PFSK-1 (cell line): ENCODE measurements around the gene SYNRG.

Experiments used
- FOXP2 ChIP-seq: optimal IDR thresholded peaks from 2 replicates; pipeline ENCODE3; 2011; ENCODE audit warnings: borderline replicate concordance, control low read depth, inconsistent platforms; ENCODE audit not compliant: insufficient read depth; ENCODE audit errors: extremely low read length, extremely low read depth
- POLR2AphosphoS5 ChIP-seq: IDR thresholded peaks from 2 replicates; pipeline ENCODE4 v1.6.1; 2012; ENCODE audit warnings: low read depth, mild to moderate bottlenecking, control low read depth, low read length, moderate library complexity
- SIN3A ChIP-seq: IDR thresholded peaks from 2 replicates; pipeline ENCODE4 v1.6.1; 2012; ENCODE audit warnings: mild to moderate bottlenecking, low read length, moderate library complexity, borderline replicate concordance; ENCODE audit not compliant: insufficient read depth
- TAF1 ChIP-seq: IDR thresholded peaks from 2 replicates; pipeline ENCODE4 v1.6.1; 2012; ENCODE audit warnings: low read length, control low read depth, borderline replicate concordance; ENCODE audit not compliant: insufficient read depth
- TF ChIP-seq, protein P1 (sequence below), 2 experiments: IDR thresholded peaks; 2 replicates each; pipeline versions ENCODE4 v1.6.1 to v1.8.0; 2011 to 2012; ENCODE audit warnings: low read depth in 2 of 2, low read length in 2 of 2, control low read depth in 1 of 2, inconsistent platforms in 1 of 2, mild to moderate bottlenecking in 1 of 2, moderate library complexity in 1 of 2; ENCODE audit not compliant: insufficient read depth in 1 of 2

DNA sequence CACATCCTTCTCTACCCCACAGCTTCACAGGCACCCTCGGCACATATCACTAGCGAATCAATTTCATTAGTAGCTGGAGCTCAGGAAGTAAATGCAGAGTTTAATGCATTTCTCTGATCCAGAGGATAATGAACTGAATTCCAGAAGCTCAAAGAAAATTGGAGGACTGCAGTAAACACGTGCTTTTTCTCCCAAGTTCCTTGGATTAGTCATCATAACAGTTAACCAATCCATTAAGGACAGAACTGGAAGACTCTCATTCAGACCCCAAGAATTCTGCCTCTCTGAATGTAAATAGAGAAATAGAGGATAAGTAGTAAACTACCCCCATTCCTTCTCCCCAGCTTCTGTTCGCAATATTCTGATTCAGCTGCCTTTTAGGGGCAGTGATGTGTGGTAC is 78.8 kb downstream of the SYNRG start:
- TF ChIP-seq TAF1 (no peak), SIN3A (no peak), POLR2AphosphoS5 (no peak), FOXP2 (no peak)
- TF ChIP-seq, protein P1, sequence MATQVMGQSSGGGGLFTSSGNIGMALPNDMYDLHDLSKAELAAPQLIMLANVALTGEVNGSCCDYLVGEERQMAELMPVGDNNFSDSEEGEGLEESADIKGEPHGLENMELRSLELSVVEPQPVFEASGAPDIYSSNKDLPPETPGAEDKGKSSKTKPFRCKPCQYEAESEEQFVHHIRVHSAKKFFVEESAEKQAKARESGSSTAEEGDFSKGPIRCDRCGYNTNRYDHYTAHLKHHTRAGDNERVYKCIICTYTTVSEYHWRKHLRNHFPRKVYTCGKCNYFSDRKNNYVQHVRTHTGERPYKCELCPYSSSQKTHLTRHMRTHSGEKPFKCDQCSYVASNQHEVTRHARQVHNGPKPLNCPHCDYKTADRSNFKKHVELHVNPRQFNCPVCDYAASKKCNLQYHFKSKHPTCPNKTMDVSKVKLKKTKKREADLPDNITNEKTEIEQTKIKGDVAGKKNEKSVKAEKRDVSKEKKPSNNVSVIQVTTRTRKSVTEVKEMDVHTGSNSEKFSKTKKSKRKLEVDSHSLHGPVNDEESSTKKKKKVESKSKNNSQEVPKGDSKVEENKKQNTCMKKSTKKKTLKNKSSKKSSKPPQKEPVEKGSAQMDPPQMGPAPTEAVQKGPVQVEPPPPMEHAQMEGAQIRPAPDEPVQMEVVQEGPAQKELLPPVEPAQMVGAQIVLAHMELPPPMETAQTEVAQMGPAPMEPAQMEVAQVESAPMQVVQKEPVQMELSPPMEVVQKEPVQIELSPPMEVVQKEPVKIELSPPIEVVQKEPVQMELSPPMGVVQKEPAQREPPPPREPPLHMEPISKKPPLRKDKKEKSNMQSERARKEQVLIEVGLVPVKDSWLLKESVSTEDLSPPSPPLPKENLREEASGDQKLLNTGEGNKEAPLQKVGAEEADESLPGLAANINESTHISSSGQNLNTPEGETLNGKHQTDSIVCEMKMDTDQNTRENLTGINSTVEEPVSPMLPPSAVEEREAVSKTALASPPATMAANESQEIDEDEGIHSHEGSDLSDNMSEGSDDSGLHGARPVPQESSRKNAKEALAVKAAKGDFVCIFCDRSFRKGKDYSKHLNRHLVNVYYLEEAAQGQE (IDR thresholded peaks at IDR 0.05; ENCODE audit: insufficient read depth in 1 of 2, low read depth in 2 of 2, low read length in 2 of 2): no peak
